HFFc6 (cell line): Measurements from ENCODE around the gene GPX3. TPM values are rescaled to one million over a fixed set of nuclear protein-coding genes. Genes with fewer than 3 reads are reported as not detected.

Source experiments
- DNase-seq: peaks from one replicate; pipeline ENCODE4 v3.0.0-alpha.2; 2018
- H3K27ac Mint-ChIP-seq: 2 replicates; pipeline ENCODE4 v1.8.0; 2020; ENCODE audit warnings: mild to moderate bottlenecking, mixed read lengths
- H3K27me3 Mint-ChIP-seq: 2 replicates; pipeline ENCODE4 v1.8.0; 2021; ENCODE audit warnings: mild to moderate bottlenecking, moderate library complexity, mixed read lengths; ENCODE audit not compliant: insufficient read depth
- H3K36me3 Mint-ChIP-seq: 2 replicates; pipeline ENCODE4 v1.8.0; 2021; ENCODE audit warnings: low read depth, mixed read lengths
- H3K4me1 Mint-ChIP-seq: 2 replicates; pipeline ENCODE4 v1.8.0; 2020; ENCODE audit warnings: low read depth, mixed read lengths
- H3K4me3 Mint-ChIP-seq: 2 replicates; pipeline ENCODE4 v1.8.0; 2020; ENCODE audit warnings: mild to moderate bottlenecking, moderate library complexity, mixed read lengths
- H3K9me3 Mint-ChIP-seq: 2 replicates; pipeline ENCODE4 v1.8.0; 2020; ENCODE audit warnings: mild to moderate bottlenecking, mixed read lengths
- CTCF ChIP-seq: fragments of 200-600 bp; sonication (generic); IDR thresholded peaks from 2 replicates; pipeline ENCODE4 v1.5.0; 2021; ENCODE audit warnings: antibody characterized with exemption, mild to moderate bottlenecking
- long read RNA-seq: library from polyadenylated mRNA; unstranded; transcript quantifications from one replicate; pipeline ENCODE4 v2.0.0, GENCODE V29; 2019
- total RNA-seq, 6 experiments: library from RNA; stranded (reverse); fragmentation: NEBNext Ultra II Directional; extraction: Animal tissue kit (Norgen Biotek cat#: 25700); gene quantifications; 2 replicates in 1 of 6; 3 replicates in 5 of 6; pipeline ENCODE4 v1.2.3, GENCODE V29; 2021

GPX3 gene, protein sequence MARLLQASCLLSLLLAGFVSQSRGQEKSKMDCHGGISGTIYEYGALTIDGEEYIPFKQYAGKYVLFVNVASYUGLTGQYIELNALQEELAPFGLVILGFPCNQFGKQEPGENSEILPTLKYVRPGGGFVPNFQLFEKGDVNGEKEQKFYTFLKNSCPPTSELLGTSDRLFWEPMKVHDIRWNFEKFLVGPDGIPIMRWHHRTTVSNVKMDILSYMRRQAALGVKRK
- 1 to 10 TPM in 1 of 6 experiments, under 1 TPM in 5; 0.66 to 1.2 (median 0.77) TPM for total RNA-seq
- long read RNA-seq: 0 reads

- DNase-seq: no peak
- Mint-ChIP-seq H3K27me3 (peaks cover 8% of the 10 kb centered on the region), H3K4me1 (peaks cover 39% of the 10 kb centered on the region), H3K9me3 (no peaks in the 10 kb centered on the region), H3K36me3 (peaks cover 5% of the 10 kb centered on the region; the same call in 1 of the 2 replicates), H3K27ac (peak within 1 kb of the TSS; percentile 8; the same call in 1 of the 2 replicates), H3K4me3 (peak within 1 kb of the TSS; percentile 50)
- TF ChIP-seq CTCF: no peak
These were observed at the start of gene GPX3 for GRCh38 chr5:151020304-151021110. TSS of gene GPX3 (plus strand) at chr5:151020591. CDS start at chr5:151020655, 64 bp downstream.

- Mint-ChIP-seq H3K4me3 (no peak overlapping the region), H3K27me3 (peaks cover 6% of the 10 kb centered on the region; the same call in 1 of the 2 replicates), H3K4me1 (peaks cover 4% of the 10 kb centered on the region; the same call in 1 of the 2 replicates), H3K27ac (no peak overlapping the region), H3K36me3 (peaks cover 6% of the 10 kb centered on the region), H3K9me3 (peaks cover 55% of the 10 kb centered on the region)
- DNase-seq: no peak
- TF ChIP-seq CTCF: no peak
These were observed 41.8 kb upstream of the GPX3 start for GRCh38 chr5:150978590-150978989.

GRCh38 chr5:150987746-150988145 is 32.6 kb upstream of the GPX3 start:
- TF ChIP-seq CTCF: no peak
- Mint-ChIP-seq H3K27ac (no peak overlapping the region), H3K9me3 (peaks cover 16% of the 10 kb centered on the region), H3K36me3 (no peaks in the 10 kb centered on the region; the same call in 1 of the 2 replicates), H3K27me3 (peaks cover 3% of the 10 kb centered on the region), H3K4me3 (no peak overlapping the region), H3K4me1 (peaks cover 4% of the 10 kb centered on the region; the same call in 1 of the 2 replicates)
- no peak for DNase-seq

- H3K27ac Mint-ChIP-seq: no peak overlapping the region
- peak; percentile 47; the same call in 1 of the 2 replicates for TF ChIP-seq CTCF
- no peaks in the 10 kb centered on the region for H3K4me1 Mint-ChIP-seq
These were observed 30.7 kb upstream of the GPX3 start for GRCh38 chr5:150989695-150990094.

DNA sequence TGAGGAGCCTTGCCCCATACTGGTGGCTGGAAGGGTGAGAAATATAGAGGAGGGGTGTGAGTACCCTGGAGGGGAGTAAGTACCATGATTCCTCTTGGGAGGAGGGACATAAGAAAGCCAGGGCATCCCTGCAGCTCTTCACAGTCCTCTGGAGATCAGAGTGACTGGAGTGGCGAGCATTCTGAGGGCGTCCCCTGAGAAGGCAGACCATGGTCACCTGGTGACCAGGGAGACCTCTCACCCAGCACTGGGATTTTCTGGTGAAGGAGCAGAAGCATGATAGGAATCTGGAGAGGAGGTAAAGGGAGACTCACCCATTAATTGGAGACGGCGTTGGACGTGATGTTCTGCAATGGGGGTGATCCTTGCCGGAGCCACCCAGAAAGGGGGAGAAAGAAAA is 27.7 kb upstream of the GPX3 start:
- Mint-ChIP-seq H3K4me3 (no peak overlapping the region), H3K27me3 (peaks cover 3% of the 10 kb centered on the region), H3K36me3 (peaks cover 5% of the 10 kb centered on the region; the same call in 1 of the 2 replicates), H3K9me3 (peaks cover 8% of the 10 kb centered on the region; the same call in 1 of the 2 replicates), H3K27ac (no peak overlapping the region), H3K4me1 (no peaks in the 10 kb centered on the region)
- DNase-seq: no peak
- TF ChIP-seq CTCF: no peak

More at GRCh38 chr5:150989695-150990094, 30.7 kb upstream of the GPX3 start:
- Mint-ChIP-seq H3K27me3 (no peaks in the 10 kb centered on the region; the same call in none of the 2 replicates), H3K36me3 (peaks cover 5% of the 10 kb centered on the region; the same call in 1 of the 2 replicates), H3K4me3 (no peak overlapping the region), H3K9me3 (peaks cover 4% of the 10 kb centered on the region; the same call in 1 of the 2 replicates)
- DNase-seq: no peak
